Lung (tissue), 12 donors: Measurements from ENCODE around the gene PDE9A. TPM values are rescaled to one million over a fixed set of nuclear protein-coding genes. Genes with fewer than 3 reads are reported as not detected.

ENCODE experiments used
- ATAC-seq: fragments of 200-7000 bp; cut with Tn5 transposase; one replicate; pipeline ENCODE4 v1.9.1; 2020; ENCODE audit warnings: moderate number of reproducible peaks; ENCODE audit not compliant: insufficient read depth, low FRiP score
- DNase-seq, 3 donors: peaks; one replicate each; pipeline ENCODE4 v3.0.0-alpha.2; 2013 to 2017
- H3K27ac ChIP-seq, 2 donors: one replicate each; pipeline ENCODE4 v1.5.1; 2013; ENCODE audit warnings: mild to moderate bottlenecking in 2 of 2, moderate library complexity in 2 of 2, control low read depth in 1 of 2, inconsistent platforms in 1 of 2, low read depth in 1 of 2, low read length in 1 of 2
- H3K27me3 ChIP-seq, 3 donors: one replicate each; pipeline ENCODE4 v1.5.1; 2013; ENCODE audit warnings: low read length in 2 of 3; ENCODE audit not compliant: control insufficient read depth in 3 of 3, insufficient read depth in 3 of 3
- H3K36me3 ChIP-seq, 4 donors: one replicate each; pipeline ENCODE4 v1.5.1; 2013; ENCODE audit warnings: low read length in 4 of 4, mild to moderate bottlenecking in 1 of 4, moderate library complexity in 1 of 4; ENCODE audit not compliant: control insufficient read depth in 4 of 4, insufficient read depth in 4 of 4
- H3K4me1 ChIP-seq, 5 donors: one replicate each; pipeline ENCODE4 v1.5.1; 2013; ENCODE audit warnings: low read length in 5 of 5, mild to moderate bottlenecking in 2 of 5, moderate library complexity in 1 of 5; ENCODE audit not compliant: control insufficient read depth in 5 of 5, insufficient read depth in 5 of 5
- H3K4me3 ChIP-seq: one replicate; pipeline ENCODE4 v1.5.1; 2013; ENCODE audit warnings: mild to moderate bottlenecking, control low read depth, moderate library complexity
- H3K9ac ChIP-seq, 2 donors: one replicate each; pipeline ENCODE4 v1.5.1; 2013; ENCODE audit warnings: low read length in 2 of 2, control low read depth in 1 of 2; ENCODE audit not compliant: insufficient read depth in 1 of 2
- H3K9me3 ChIP-seq, 4 donors: one replicate each; pipeline ENCODE4 v1.5.1; 2013; ENCODE audit warnings: low read length in 3 of 4, mild to moderate bottlenecking in 1 of 4, moderate library complexity in 1 of 4; ENCODE audit not compliant: control insufficient read depth in 4 of 4, insufficient read depth in 3 of 4
- WGBS, 2 donors: extraction: QIAGEN DNeasy Blood & Tissue Kit; methylation state at CpG; one replicate each; pipeline ENCODE4 v1.1.7; 2013; 5-methylcytosine and 5-hydroxymethylcytosine counted together
- polyA plus RNA-seq, 2 donors: library from polyadenylated mRNA; stranded (reverse); fragments of 200-250 nt; gene quantifications; one replicate each; pipeline ENCODE4 v1.2.1, GENCODE V29; 2013
- total RNA-seq, 2 donors: library from RNA; depleted of rRNA in 1 of 2; stranded (reverse); fragments of >200 nt in 1 of 2; gene quantifications; one replicate each; pipeline ENCODE4 v1.2.1, GENCODE V29; 2014 to 2021
- TF ChIP-seq, protein P1 (sequence below): IDR thresholded peaks from 2 replicates; pipeline ENCODE4 v1.5.1; 2012; ENCODE audit warnings: mild to moderate bottlenecking; ENCODE audit errors: control extremely low read depth, extremely low read depth
- donor health status: control.
- donor health status: control.
- donor health status: Bipolar disorder and iron deficiency.
- donor health status: healthy.
- donor health status: DM: yes; HTN: yes; CAD: no.

PDE9A gene
- total and polyA plus RNA-seq, 4 donors = 5.3 to 17.0 (median 6.9) TPM

DNA sequence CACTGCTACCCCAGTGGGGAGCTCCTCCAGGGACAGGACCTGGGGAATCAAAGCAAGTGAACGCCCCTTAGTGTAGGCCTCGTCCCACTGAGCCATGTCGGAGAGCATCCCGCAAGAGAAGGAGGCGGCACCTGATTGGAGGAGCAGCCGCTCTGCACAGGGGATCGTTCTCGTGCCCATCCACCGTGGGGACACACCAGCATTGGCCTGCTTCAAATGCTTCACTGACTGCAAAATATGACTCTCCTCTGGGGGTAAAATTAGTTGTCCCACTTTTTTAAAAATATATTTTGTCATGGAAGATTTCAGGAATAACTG is 111.0 kb downstream of the PDE9A start:
- Histone ChIP-seq H3K9me3 (peaks cover 0 to 1% (median 0%) of the 10 kb centered on the region in 4 donors), H3K27ac (no peak overlapping the region), H3K4me3 (no peak overlapping the region), H3K27me3 (no peaks in the 10 kb centered on the region), H3K9ac (no peak overlapping the region), H3K4me1 (no peaks in the 10 kb centered on the region), H3K36me3 (peaks cover 0 to 24% (median 16%) of the 10 kb centered on the region in 4 donors)
- no peak for ATAC-seq
- no peak for DNase-seq
- TF ChIP-seq, protein P1, sequence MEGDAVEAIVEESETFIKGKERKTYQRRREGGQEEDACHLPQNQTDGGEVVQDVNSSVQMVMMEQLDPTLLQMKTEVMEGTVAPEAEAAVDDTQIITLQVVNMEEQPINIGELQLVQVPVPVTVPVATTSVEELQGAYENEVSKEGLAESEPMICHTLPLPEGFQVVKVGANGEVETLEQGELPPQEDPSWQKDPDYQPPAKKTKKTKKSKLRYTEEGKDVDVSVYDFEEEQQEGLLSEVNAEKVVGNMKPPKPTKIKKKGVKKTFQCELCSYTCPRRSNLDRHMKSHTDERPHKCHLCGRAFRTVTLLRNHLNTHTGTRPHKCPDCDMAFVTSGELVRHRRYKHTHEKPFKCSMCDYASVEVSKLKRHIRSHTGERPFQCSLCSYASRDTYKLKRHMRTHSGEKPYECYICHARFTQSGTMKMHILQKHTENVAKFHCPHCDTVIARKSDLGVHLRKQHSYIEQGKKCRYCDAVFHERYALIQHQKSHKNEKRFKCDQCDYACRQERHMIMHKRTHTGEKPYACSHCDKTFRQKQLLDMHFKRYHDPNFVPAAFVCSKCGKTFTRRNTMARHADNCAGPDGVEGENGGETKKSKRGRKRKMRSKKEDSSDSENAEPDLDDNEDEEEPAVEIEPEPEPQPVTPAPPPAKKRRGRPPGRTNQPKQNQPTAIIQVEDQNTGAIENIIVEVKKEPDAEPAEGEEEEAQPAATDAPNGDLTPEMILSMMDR = no peak
- WGBS, 2 donors = 97 to 99% methylated on average over 9 of the region's 9 CpGs

DNA sequence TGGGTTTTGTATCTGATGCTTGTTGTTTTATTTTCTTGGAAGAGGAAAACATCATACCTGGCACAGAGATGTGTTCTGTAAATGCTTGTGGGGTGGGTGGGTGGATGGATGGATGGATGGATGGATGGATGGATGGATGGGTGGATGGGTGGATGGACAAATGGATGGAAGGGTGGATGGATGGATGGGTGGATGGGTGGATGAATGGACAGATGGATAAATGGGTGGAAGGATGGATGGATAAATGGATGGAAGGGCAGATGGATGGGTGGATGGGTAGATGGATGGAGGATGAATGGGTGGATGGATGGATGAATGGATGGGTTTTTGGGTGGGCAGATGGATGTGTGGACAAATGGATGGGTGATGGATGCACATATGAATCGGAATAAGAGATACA is 111.5 kb downstream of the PDE9A start:
- DNase-seq (no peak), ATAC-seq (no peak)
- Histone ChIP-seq H3K36me3 (peaks cover 0 to 28% (median 18%) of the 10 kb centered on the region in 4 donors), H3K4me3 (no peak overlapping the region), H3K27me3 (no peaks in the 10 kb centered on the region), H3K9ac (no peak overlapping the region), H3K27ac (no peak overlapping the region), H3K4me1 (no peaks in the 10 kb centered on the region), H3K9me3 (no peaks in the 10 kb centered on the region)
- TF ChIP-seq, protein P1 = no peak
- 96 to 100% methylated on average over 1 of the region's 1 CpG for WGBS, 2 donors

DNA sequence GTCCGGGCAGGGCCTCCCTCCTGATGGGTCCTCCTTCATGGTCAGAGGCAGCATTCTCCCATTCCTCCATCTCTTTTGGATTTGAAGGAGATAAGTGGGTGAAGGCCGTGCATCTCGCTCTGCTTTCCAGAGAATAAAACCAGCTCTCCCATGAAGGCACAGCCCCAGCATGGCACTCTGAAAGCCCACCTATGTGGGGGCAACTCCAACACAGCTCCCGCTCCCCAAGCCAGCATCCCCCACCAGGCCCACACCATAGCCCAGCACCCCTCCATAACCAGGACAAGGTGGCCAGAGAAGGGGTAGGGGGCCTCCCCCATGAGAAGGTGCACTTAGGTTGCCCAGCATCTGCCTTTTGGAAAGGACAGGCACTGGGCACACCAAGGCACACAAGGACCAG is 112.2 kb downstream of the PDE9A start:
- H3K36me3 ChIP-seq = peaks cover 0 to 30% (median 19%) of the 10 kb centered on the region in 4 donors
- no peaks in the 10 kb centered on the region for H3K4me1 ChIP-seq
- H3K4me3 ChIP-seq = no peak overlapping the region
- H3K9me3 ChIP-seq = no peaks in the 10 kb centered on the region
- 98% methylated on average over 4 of the region's 4 CpGs for WGBS, 2 donors
- no peaks in the 10 kb centered on the region for H3K27me3 ChIP-seq
- H3K27ac ChIP-seq = no peak overlapping the region
- TF ChIP-seq, protein P1 = no peak
- ATAC-seq (no peak), DNase-seq (no peak)
- no peak overlapping the region for H3K9ac ChIP-seq

DNA sequence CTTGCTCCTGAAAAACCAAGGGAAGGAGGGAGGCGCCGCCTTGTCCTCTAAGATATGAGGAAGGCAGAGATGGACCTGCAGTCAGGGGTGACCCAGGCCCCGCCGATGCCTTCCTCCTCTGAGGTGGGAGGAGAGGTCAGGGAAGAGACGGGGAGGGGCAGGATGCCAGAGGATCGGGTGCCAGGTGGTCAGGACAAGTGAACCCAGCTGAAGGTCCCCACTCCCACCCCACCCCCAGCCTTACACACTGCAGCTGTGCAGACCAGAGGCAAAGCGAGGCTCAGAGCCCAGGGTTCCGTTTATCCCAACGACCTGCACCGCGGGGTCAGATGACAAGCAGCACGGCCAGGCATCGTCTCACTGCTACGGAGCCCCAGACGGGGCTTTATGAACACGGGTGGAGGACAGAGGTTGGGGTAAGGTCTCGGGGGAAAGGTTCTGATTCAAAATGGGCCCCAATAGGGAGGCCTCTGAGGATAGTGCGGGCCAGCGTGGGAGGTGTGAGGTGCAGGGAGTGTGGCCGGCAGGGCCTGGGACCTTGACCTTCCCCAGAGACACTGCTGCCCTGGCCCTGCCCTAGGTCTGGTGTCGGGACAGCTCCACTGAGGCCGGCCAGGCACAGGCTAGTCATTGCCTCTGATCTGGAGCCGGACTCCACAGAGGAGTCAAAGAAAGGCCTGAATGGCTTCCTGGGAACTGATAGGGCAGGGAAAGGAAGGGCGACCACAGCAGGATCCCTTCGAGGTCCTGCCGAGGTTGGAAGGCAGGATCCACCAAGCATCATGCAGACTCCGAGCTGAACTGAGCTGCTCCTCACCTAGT is 113.5 kb downstream of the PDE9A start:
- no peak overlapping the region for H3K9ac ChIP-seq
- WGBS, 2 donors = 88 to 92% methylated on average over 27 of the region's 27 CpGs
- TF ChIP-seq, protein P1 = no peak
- no peaks in the 10 kb centered on the region for H3K4me1 ChIP-seq
- no peak overlapping the region for H3K4me3 ChIP-seq
- DNase-seq (no peak), ATAC-seq (no peak)
- H3K9me3 ChIP-seq = no peaks in the 10 kb centered on the region
- H3K27me3 ChIP-seq = no peaks in the 10 kb centered on the region
- no peak overlapping the region for H3K27ac ChIP-seq
- H3K36me3 ChIP-seq = peaks cover 0 to 31% (median 20%) of the 10 kb centered on the region in 4 donors
